ENCODE measurements around the gene TMEM175.

TMEM175 gene

DNA sequence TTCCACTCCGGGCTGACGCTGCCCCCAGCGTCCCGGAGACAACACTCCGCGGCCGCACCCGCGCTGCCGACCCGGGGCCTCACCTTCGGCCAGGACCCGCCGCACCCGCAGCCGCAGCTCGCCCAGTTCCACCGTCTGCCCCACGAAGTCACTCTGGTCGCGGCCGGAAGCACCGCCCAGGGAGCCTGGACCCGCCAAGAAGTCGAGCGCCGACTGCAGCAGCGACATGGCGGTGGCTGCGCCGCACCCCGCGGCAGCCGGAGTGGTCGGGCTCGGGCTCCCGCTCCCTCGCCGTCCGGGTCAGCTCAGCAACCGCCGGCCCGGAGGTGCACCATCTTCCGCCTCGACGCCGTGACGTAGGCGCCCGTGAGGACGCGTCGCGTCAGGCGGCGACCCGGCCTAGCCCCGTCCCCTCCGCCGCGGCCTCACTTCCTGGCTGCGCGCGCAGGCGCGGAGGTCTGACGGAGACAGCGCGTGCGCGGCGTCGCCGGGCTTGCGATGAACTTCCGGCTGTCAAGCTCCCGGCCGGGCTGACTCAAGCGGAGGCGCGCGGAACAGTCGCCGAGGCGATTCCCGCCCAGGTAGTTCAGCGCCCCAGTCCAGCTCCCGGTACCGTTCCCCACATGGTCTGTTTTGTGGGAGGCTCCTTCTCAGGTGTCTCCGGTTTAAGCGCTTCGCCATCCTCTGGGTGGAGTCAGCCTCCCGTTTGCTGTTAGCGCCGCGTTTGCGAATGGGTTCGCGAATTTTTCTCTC is at the start of gene TMEM175, which contains the start of gene GAK:
TSS of gene TMEM175 (plus strand) at position 501 of the 753 bp plus-strand sequence. CDS start 15,280 bp downstream, outside the sequence.
TSS of gene GAK (minus strand) at position 357 of the 753 bp plus-strand sequence. CDS start at position 228, 129 bp downstream.
- peak; percentile 98 for DNase-seq (ENCODE audit: low read depth in 2 of 2)

- no peak for DNase-seq (ENCODE audit: low read depth in 2 of 2)
These were observed 49.6 kb upstream of the TMEM175 start for GRCh38 chr4:882646-883045.

DNA sequence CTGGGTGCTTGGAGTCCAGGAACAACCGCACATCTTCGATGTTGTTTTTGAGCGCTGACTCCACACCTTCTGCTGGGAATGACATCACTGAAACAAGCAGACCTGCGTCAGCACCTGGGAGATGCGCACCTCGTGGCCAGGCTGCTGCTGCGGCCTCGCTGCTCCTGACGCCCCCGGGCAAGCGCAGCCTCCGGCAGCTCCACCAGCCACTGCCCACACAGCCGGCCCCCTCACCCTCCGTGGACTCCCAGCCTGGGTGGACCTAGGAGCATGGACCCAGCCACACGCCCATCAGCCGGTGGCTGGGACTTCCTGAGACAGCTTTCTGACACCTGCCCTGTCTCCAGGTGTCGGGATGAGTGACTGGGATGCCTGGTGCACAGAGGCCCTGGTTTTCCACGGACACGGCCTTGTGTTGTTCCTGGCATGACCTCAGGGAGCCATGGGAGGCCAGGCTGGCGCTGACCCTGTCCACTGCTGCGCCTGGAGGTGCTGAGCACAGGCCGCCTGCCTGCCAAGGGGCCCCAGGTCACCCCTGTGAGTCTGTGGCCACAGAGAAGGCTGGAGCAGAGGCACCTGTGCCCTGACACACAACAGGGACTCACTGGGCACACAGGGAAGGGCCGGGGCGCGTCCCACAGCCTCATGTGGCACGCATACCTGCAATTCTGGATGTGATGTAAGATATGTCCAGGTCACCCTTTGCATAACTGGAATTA is 48.7 kb upstream of the TMEM175 start:
- DNase-seq (ENCODE audit: low read depth in 2 of 2) = no peak

- DNase-seq (ENCODE audit: low read depth in 2 of 2) = no peak
These were observed 48.0 kb upstream of the TMEM175 start for GRCh38 chr4:884259-884658.

- no peak for DNase-seq (ENCODE audit: low read depth in 2 of 2)
These were observed 47.4 kb upstream of the TMEM175 start for GRCh38 chr4:884896-885295.

GRCh38 chr4:885353-885752 is 46.9 kb upstream of the TMEM175 start:
- DNase-seq (ENCODE audit: low read depth in 2 of 2) = no peak

GRCh38 chr4:886244-886643 is 46.0 kb upstream of the TMEM175 start:
- no peak for DNase-seq (ENCODE audit: low read depth in 2 of 2)

DNA sequence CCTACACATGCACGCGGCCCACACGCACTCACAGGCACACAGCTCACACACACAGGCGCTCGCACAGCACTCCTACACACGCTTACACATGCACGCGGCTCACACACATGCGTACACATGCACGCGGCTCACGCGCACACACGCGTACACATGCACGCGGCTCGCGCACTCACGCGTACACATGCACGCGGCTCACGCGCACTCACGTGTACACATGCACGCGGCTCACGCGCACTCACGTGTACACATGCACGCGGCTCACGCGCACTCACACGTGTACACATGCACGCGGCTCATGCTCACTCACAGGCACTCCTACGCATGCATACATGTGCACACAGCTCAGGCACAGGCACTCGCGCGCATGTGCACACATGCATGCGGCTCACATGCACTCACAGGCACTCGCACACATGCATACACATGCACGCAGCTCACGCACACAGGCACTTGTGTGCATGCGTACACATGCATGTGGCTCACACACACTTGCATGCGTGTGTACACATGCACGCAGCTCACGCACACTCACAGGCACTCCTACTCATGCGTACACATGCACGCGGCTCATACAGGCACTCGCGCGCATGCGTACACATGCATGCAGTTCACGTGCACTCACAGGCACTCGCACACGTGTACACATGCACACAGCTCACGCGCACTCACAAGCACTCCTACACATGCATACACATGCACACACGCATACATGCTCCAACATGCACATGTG is 45.1 kb upstream of the TMEM175 start:
- DNase-seq (ENCODE audit: low read depth in 2 of 2) = no peak

DNA sequence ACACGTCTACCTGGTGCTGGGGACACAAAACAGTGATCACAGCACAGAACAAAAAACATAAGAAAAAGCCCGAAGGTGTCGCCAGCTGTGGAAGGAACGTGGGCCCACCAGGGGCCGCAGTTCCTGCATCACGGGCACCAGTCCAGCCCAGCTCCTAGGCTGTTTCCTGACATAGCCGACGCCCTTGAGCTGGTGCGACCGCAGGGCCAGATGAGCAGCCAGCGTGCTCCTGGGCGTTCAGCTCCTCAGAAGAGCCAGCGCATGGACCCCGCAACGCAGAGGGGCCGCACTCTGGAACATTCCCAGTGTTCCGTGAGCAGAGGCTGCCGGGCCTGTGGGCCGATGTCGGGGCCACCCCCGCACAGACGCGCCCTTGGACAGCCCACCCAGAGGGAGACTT is 44.2 kb upstream of the TMEM175 start:
- DNase-seq (ENCODE audit: low read depth in 2 of 2) = no peak

DNA sequence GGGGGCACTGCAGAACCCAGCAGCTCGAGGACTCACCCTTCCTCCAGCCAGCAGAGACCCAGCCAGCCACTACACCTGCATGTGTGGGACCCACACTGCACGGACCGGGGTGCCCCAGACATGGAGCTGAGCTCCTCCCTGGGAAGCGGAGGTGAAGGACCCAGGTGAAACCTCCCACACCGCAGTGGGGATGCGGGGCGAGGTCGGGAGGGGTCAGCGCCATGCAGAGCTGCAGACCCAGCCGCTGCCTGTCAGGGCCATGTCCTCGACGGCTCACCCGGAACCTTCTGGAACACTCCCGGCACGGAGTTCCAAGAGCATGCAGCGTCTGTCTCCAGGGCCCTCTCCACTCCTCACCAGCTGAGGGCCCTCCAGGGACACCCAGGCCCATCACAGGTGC is 42.7 kb upstream of the TMEM175 start:
- no peak for DNase-seq (ENCODE audit: low read depth in 2 of 2)

GRCh38 chr4:890036-890695 is 42.1 kb upstream of the TMEM175 start:
- DNase-seq (ENCODE audit: low read depth in 2 of 2) = no peak

GRCh38 chr4:891747-892146 is 40.5 kb upstream of the TMEM175 start:
- no peak for DNase-seq (ENCODE audit: low read depth in 2 of 2)

- no peak for DNase-seq (ENCODE audit: low read depth in 2 of 2)
These were observed 39.5 kb upstream of the TMEM175 start for GRCh38 chr4:892780-893179.

DNA sequence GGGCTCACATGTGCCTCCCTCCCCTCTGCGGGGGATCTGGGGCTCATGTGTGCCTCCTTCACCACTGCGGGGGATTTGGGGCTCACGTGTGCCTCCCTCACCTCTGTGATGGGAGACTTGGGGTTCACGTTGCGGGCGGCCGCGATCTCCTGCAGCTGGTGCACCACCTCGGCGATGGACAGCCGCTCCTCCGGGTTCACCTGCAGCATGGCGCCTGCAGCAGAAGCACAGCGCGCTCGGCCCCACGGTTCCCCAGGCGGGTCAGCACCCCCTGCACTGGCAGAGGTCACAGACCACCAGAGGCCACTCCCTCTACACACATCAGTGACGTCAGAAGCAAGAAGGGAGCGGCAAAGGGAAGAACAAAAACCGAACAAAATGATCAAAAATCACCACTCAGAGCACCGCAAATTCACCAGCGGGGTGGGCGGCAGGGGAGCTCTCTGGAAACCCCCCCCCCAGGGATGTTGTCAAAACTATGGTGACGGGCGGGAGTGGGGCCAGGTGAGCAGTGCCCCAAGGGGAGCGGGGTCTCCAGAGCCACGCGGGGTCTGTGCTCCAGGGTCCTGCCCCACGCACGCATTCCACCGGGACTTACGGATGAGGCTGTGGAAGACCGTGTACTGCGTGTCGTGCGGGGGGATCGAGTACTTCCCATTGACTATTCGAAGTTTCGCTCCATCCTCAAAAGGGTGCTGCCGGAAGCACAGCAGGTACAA is 38.8 kb upstream of the TMEM175 start:
- no peak for DNase-seq (ENCODE audit: low read depth in 2 of 2)

DNA sequence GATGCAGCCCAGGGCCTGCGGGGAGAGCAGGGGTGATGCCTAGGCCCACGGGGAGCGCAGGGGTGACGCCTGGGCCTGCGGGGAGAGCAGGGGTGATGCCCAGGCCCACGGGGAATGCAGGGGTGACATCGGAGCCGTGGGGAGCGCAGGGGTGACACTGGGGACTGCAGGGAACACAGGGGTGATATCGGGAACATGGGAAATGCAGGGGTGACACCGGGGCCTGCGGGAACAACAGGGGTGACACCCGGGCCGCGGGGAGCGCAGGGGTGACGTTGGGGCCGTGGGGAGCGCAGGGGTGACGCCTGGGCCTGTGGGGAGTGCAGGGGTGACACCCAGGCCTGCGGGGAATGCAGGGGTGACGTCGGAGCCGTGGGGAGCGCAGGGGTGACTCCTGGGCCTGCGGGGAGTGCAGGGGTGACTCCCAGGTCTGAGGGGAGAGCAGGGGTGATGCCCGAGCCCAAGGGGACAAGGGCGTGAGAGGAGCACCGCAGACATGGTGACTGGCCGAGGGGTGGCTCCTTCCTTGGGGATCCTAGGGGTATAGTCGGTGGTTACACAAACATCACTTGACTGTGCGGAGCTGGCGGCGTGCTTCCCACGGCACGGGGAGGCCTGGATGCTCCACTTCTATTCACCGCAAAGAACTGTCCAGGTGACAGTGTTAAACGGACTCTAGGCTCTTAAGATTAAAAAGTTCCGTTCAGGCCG is 38.1 kb upstream of the TMEM175 start:
- no peak for DNase-seq (ENCODE audit: low read depth in 2 of 2)

- DNase-seq (ENCODE audit: low read depth in 2 of 2) = no peak
These were observed 36.7 kb upstream of the TMEM175 start for GRCh38 chr4:895596-895995.

- DNase-seq (ENCODE audit: low read depth in 2 of 2) = no peak
These were observed 36.0 kb upstream of the TMEM175 start for GRCh38 chr4:896216-896615.

DNA sequence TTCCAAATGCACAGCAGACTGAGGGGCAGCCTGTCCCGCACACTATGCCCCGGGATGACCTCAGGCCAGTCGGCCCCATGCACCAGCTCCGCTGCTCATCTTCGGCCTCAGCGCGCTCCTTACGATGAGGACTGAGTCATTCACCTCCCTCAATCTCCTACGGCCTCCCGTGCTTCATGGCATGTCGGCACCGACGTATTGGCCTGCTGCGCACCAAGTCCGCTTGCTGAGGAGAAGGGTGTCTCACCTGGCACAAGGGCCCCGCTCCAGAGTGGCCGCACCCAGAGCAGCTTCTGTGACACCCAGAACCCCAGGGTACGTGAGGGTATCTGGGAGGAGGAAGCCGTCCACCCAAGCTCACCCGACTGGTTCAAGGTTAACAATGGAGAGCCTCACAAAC is 35.6 kb upstream of the TMEM175 start:
- DNase-seq (ENCODE audit: low read depth in 2 of 2) = no peak

- DNase-seq (ENCODE audit: low read depth in 2 of 2) = no peak
These were observed 34.1 kb upstream of the TMEM175 start for GRCh38 chr4:898123-898522.

DNA sequence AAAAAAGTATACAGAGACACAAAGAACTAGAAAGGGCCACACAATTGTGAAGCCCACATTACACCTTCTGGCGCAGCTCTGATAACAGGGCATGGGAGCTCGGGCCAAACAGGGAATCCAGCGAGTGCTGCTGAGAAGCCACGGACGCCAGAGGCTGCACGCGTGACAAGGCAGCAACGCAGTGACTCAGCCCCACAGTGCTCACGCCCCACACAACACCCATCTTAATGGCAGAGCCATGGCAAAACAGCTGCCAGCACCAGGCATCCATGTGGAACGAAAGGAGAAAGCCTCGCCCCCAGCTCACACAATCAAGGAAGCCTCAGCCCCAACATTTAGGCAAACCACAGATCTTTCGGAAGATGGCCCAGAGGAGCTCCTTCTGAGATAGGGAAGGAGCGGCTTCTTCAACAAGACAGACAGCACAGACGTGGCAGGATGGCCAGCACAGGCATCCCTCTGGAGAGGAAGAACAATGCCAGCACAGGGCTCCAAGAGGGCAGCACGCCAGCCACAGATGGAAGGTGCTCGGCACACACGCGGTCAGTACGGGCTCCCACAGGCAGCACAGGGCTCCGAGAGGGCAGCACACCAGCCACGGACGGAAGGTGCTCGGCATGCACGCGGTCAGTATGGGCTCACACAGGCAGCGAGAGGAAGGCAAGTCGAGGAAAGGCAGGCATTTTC is 33.2 kb upstream of the TMEM175 start:
- no peak for DNase-seq (ENCODE audit: low read depth in 2 of 2)
